G401 (cell line): ENCODE measurements around the gene ACTN2. TPM values are rescaled to one million over a fixed set of nuclear protein-coding genes. Genes with fewer than 3 reads are reported as not detected.

ENCODE experiments used
- DNase-seq: peaks from one replicate; pipeline ENCODE4 v3.0.0-alpha.2; 2015; ENCODE audit warnings: low spot score
- in situ Hi-C: cut with HindIII; loops from 2 replicates; pipeline ENCODE4 v1.10.0; 2016; ENCODE audit warnings: low sequenced_read_pairs, mixed read lengths
- total RNA-seq: library from RNA; depleted of rRNA; stranded (reverse); fragments of >200 nt; shearing (Covaris generic); gene quantifications from 2 replicates; pipeline ENCODE4 v1.2.3, GENCODE V29; 2014

Gene ACTN2
- total RNA-seq, 1 experiment from 2014 or later = 0.75 TPM

GRCh38 chr1:236728752-236729151, 42.5 kb downstream of the ACTN2 start:
- in situ Hi-C loops = no loop called here
- no peak for DNase-seq

- DNase-seq = no peak
- in situ Hi-C loops = no loop called here
These were observed 47.4 kb downstream of the ACTN2 start for GRCh38 chr1:236733653-236734052.

- no peak for DNase-seq
- in situ Hi-C loops = no loop called here
These were observed 48.0 kb downstream of the ACTN2 start for GRCh38 chr1:236734141-236734765.

GRCh38 chr1:236736761-236737160, 50.5 kb downstream of the ACTN2 start:
- no peak for DNase-seq
- in situ Hi-C loops = no loop called here

DNA sequence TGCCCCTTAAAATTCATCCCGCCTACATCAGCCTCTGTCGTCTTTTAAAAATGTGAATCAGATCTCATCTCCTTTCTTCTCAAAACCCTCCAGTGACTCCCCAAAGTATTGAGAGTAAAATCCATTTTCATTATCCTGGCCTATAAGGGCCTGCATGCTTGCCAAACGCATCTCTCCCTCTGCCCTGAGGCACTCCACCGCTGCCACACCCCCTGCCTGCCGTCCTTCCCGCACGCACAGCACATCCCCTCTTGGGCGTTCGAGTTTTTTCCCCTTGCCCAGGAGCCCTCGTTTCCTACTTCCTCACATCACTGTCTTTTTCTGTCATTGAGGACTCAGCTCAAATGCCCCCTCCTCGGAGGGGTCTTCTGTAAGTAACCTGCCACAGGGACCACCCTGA, 55.5 kb downstream of the ACTN2 start:
- DNase-seq = no peak
- in situ Hi-C loops = no loop called here

GRCh38 chr1:236742421-236743160, 56.3 kb downstream of the ACTN2 start:
- no peak for DNase-seq
- in situ Hi-C loops = no loop called here

DNA sequence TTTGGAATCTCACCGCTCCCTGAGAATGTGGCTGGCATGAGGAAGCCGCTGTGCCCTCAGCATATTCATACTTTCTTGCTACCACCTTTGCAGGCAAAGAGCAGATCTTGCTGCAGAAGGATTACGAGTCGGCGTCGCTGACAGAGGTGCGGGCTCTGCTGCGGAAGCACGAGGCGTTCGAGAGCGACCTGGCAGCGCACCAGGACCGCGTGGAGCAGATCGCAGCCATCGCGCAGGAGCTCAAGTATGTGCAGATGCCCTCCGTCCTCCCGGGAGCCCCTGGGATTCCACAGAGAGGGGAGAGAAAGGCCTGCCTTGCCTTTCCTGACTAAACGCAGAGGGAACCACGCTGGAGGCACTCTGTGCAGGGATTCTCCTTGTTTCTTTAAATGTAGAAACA, 58.2 kb downstream of the ACTN2 start:
- in situ Hi-C loops = no loop called here
- no peak for DNase-seq

DNA sequence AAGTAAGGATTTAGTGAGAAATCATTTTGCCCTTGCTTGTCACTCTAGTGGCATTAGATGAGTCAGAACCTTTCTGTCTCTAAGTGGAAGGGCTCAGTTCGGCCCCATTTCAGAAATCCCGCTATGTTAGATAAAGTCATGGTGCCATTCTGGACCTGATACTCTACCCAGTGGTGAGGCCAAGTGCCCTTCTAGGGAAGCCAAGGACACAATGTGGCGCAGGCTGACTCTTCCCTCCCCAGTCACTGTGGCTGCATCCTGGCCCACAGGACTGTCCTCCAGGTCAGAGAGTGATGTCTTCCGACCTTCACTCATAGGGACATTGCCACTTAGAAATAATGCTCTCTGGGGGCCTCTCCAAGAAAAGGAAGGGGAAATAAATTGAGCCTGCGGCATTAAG, 60.5 kb downstream of the ACTN2 start:
- DNase-seq = no peak
- in situ Hi-C loops = no loop called here

DNA sequence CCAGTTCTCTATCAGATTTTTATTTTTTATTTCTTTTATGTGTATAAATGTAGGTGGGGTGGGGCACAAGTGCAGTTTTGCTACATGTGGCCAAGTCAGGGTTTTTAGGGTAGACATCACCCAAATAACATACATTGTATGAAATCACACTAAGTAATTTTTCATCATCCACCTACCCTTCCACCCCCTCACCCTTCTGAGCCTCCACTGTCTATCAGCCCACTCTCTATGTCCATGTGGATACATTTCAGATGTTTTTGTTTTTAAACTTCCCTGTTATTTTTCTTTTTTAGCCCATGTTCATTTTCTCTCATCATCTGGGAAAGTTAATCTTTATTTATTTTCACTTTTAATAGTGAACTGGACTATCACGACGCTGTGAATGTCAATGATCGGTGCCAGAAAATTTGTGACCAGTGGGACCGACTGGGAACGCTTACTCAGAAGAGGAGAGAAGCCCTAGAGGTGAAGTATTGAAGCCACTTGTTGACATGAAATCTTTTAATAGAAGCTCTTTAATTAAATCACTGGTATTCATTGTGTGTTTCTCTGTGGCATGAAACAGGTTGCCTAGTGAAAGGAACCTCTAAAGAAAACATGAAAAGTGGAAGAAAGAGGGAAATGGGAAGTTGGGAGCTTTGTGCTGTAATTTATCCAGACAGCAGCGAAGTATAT, 61.1 kb downstream of the ACTN2 start:
- no peak for DNase-seq
- in situ Hi-C loops = no loop called here

DNA sequence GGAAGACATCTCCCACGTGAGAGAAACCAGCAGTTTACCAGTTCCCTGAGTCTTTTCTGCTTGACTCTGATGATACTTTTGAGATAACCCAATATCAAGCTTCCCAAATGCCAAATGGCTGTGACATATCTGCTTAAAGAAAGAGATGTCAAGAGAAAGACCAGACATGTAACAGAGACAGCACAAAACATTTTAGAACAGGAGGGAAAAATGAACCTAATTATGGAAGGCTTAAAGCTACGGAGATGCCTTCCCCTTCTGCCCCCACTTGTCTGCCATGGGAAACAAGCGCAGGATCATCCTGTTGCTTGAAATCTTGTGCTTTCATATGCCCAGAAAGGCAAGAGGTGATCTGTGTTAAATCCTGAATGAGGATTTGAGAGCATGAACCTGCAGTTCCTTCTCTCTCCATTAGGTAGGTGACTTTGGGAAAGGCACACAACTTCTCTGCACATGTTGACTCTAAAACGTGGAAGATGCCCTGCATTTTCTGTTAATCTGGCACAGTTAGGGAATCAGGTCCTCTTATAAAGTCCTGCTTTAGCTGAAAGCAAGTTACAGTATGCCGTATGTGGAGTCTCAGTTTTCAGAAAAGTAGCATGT, 62.1 kb downstream of the ACTN2 start:
- DNase-seq = no peak
- in situ Hi-C loops = no loop called here

DNA sequence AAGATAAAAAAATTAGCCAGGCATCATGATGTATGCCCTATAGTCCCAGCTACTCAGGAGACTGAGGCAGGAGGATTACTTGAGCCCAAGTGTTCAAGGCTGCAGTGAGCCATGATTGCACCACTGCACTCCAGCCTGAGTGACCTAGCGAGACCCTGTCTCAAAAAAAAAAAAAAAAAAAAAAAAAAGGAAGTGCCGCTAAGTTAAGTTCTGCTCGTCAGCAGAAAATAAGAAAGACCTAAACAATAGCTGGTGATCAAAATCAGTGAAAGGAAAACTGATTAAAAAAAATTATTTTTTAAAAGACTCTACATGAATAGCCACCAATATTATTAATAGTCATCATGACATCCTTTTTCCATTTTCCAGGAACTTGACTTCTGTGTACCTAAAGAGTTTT, 64.6 kb downstream of the ACTN2 start:
- DNase-seq = no peak
- in situ Hi-C loops = no loop called here

- in situ Hi-C loops = no loop called here
- DNase-seq = no peak
These were observed 65.1 kb downstream of the ACTN2 start for GRCh38 chr1:236751385-236751784.

DNA sequence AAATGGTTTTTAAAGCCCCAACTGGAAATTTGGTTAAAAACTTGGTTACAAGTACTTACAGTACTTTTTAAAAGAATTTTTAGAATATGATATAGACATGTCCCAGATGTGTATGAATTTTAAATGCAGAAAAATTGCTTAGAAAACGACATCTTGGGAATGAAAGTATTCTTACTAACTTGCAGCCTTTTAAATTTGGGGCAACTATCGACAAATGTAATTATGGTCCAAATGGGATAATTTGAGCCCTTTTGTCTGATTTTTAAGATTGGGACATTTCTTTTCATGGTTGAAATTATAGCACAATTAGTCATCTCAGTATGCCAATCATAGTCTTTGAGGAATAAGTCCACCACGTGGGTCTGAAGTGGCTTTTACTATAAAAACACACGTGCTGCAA, 65.6 kb downstream of the ACTN2 start:
- no peak for DNase-seq
- in situ Hi-C loops = no loop called here

DNA sequence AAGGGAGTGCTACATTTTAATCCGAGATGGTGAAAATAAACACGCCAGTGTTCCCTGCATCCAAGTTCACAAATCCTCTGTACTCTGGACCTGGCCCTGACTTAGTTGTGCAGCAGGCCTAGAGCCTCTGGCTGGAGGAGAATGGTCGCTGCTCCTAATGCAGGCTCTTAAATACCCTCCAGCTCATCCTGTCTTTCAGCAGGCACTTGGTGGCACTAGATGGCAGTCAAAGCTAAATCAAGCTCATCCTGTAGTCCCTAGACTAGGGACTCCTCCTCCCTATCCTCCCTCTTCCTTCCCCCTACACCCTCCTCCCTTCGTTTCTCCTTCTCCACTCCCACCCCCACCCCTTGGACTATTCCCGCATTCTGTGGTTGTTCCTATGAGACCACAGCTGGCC, 67.2 kb downstream of the ACTN2 start:
- in situ Hi-C loops = no loop called here

GRCh38 chr1:236753964-236754363, 67.7 kb downstream of the ACTN2 start:
- in situ Hi-C loops = no loop called here
- DNase-seq = no peak

More for the DNA sequence above, 67.2 kb downstream of the ACTN2 start:
- DNase-seq = peak; percentile 75

DNA sequence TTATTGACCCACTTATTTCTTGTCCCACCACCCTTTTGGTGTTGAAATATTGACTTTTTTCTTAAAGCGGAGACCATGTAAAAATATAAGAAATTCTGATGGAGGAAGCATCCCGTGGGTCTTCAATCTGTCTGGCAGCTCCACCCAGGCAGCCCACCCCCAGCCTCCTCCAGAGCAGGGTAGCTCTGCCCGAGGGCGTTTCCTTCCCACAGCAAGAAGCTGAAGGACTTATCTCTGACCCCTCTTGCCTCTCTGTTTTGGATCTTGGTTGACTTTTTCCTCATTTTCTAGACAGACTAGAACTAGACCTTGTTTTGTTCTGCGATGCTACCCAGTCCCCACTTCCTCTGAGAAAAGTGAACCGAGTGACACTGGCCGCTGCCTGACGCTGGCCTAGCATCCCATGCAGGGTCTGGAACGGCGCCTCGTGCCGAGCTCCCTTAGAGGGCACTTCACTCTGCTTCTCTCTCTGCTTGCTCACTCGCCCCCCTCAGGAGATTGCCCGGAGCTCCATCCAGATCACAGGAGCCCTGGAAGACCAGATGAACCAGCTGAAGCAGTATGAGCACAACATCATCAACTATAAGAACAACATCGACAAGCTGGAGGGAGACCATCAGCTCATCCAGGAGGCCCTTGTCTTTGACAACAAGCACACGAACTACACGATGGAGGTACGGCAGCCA, 68.4 kb downstream of the ACTN2 start:
- in situ Hi-C loops = no loop called here
- DNase-seq = no peak

- no peak for DNase-seq
- in situ Hi-C loops = no loop called here
These were observed 71.3 kb downstream of the ACTN2 start for GRCh38 chr1:236757640-236758039.

DNA sequence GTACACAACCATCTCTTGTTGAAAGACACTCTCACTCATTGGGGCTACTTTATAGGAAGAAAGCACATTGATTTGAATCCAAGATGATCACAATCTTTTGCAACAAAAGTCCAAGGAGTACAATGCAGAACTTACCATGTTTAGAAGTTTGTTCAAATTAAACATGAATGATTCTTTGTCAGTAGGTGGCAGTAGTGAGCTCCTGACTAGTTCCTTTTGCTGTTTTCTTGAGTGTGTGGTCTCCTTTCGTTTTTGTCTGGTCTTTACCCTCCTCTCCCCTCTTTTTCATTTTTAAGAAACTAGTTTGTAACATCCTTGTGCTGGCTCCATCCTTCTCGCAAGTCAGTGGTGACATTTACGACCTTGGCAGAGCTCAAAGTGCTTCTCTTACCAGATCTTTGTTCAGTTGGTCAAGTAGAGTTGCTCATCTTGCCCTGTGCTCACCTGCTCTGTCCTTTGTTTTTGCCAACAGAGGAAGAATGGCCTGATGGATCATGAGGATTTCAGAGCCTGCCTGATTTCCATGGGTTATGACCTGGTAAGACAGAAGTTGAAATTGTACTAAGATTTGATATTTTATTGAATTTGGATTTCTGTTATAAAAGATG, 73.1 kb downstream of the ACTN2 start:
- in situ Hi-C loops = no loop called here
- DNase-seq = peak; percentile 45

- in situ Hi-C loops = no loop called here
- DNase-seq = no peak
These were observed 74.2 kb downstream of the ACTN2 start for GRCh38 chr1:236760480-236760879.
